Lower lobe of right lung (tissue), 2 donors: Measurements from ENCODE around the gene MAGI1. TPM values are rescaled to one million over a fixed set of nuclear protein-coding genes. Genes with fewer than 3 reads are reported as not detected.

Experiments used
- ATAC-seq, 2 donors: fragments of 200-7000 bp; cut with Tn5 transposase; one replicate each; pipeline ENCODE4 v1.9.1; 2020 to 2022; ENCODE audit warnings: mild to moderate bottlenecking in 2 of 2, moderate library complexity in 2 of 2
- DNase-seq: peaks from one replicate; pipeline ENCODE4 v3.0.0-alpha.2; 2020
- H3K27ac ChIP-seq: fragments of 200-600 bp; one replicate; pipeline ENCODE4 v1.8.0; 2022
- H3K27me3 ChIP-seq: fragments of 200-600 bp; one replicate; pipeline ENCODE4 v1.8.0; 2022; ENCODE audit warnings: low read depth
- H3K36me3 ChIP-seq: fragments of 200-600 bp; one replicate; pipeline ENCODE4 v1.8.0; 2022; ENCODE audit warnings: mild to moderate bottlenecking
- H3K4me1 ChIP-seq: fragments of 200-600 bp; one replicate; pipeline ENCODE4 v1.8.0; 2022
- H3K4me3 ChIP-seq: fragments of 200-600 bp; one replicate; pipeline ENCODE4 v1.8.0; 2022; ENCODE audit warnings: mild to moderate bottlenecking
- H3K9me3 ChIP-seq: fragments of 200-600 bp; one replicate; pipeline ENCODE4 v1.8.0; 2022
- intact Hi-C: fragments of 100-400 bp; cut with DNase I; formaldehyde crosslinking; loops from one replicate; pipeline ENCODE4 v1.11.0; 2022
- total RNA-seq: library from RNA; stranded (reverse); fragmentation: NEBNext Ultra II Directional; extraction: Animal tissue kit (Norgen Biotek cat#: 25700); gene quantifications from one replicate; pipeline ENCODE4 v1.2.1, GENCODE V29; 2021
- TF ChIP-seq, protein P1 (sequence below): fragments of 200-600 bp; IDR thresholded peaks from one replicate; pipeline ENCODE4 v1.8.0; 2022; ENCODE audit warnings: antibody characterized with exemption, mild to moderate bottlenecking
- donor health status: DM: no; HTN: yes; CAD: no; lungs with severe emphysema.

The MAGI1 gene
- total RNA-seq, 1 donor from 2014 or later, result 35.5 TPM

DNA sequence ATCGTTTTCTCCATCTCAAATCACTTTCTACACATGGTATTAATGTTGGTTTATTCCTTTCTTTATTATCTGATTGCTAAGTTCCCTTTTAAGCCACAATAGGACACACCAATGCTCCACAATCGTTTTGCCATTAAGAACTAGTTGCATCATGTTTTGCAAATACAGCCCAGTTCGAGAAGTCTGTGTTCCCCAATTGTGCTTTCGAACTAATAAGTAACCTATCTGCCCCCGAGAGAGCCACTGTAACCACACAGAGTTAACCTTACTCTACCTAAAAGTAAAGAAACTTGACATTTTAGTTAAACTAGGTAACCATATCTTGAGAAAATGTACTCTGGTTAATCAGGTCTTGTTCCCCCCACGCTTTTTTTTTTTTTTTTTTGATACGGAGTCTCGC is 39.1 kb downstream of the MAGI1 start:
- intact Hi-C loops, result no loop called here
- Histone ChIP-seq H3K4me1 (peaks cover 23% of the 10 kb centered on the region), H3K9me3 (no peaks in the 10 kb centered on the region), H3K4me3 (no peak overlapping the region), H3K36me3 (no peaks in the 10 kb centered on the region), H3K27me3 (no peaks in the 10 kb centered on the region), H3K27ac (peak overlapping the region; percentile 38)
- TF ChIP-seq, protein P1, sequence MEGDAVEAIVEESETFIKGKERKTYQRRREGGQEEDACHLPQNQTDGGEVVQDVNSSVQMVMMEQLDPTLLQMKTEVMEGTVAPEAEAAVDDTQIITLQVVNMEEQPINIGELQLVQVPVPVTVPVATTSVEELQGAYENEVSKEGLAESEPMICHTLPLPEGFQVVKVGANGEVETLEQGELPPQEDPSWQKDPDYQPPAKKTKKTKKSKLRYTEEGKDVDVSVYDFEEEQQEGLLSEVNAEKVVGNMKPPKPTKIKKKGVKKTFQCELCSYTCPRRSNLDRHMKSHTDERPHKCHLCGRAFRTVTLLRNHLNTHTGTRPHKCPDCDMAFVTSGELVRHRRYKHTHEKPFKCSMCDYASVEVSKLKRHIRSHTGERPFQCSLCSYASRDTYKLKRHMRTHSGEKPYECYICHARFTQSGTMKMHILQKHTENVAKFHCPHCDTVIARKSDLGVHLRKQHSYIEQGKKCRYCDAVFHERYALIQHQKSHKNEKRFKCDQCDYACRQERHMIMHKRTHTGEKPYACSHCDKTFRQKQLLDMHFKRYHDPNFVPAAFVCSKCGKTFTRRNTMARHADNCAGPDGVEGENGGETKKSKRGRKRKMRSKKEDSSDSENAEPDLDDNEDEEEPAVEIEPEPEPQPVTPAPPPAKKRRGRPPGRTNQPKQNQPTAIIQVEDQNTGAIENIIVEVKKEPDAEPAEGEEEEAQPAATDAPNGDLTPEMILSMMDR, result no peak
- DNase-seq (no peak), ATAC-seq (peak; percentile 63 to 68)

DNA sequence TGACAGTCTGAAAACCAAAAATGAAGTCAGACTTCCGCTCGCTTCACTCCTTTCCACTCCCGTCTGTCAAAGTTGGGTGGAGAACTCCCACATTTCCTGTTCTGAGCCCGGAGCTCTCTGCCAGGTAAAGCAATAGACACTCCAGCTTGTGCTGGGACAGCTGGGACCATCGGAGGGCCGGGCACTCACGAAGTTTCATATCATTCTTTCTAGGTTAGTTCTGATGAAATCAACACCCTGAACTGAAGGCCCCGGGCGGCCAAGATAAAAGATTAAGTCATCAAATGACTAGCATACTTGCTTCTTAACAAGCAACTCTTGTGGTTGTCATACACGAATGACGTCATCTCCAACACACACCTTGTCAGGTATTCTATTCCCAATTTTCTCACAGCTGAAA is 42.1 kb downstream of the MAGI1 start:
- H3K9me3 ChIP-seq, result no peaks in the 10 kb centered on the region
- intact Hi-C loops, result no loop called here
- no peak overlapping the region for H3K4me3 ChIP-seq
- H3K27ac ChIP-seq, result peak overlapping the region; percentile 51
- H3K36me3 ChIP-seq, result no peaks in the 10 kb centered on the region
- DNase-seq, result peak; percentile 70
- H3K4me1 ChIP-seq, result peaks cover 19% of the 10 kb centered on the region
- H3K27me3 ChIP-seq, result no peaks in the 10 kb centered on the region
- TF ChIP-seq, protein P1, result no peak
- ATAC-seq, result peak; percentile 83 to 91

DNA sequence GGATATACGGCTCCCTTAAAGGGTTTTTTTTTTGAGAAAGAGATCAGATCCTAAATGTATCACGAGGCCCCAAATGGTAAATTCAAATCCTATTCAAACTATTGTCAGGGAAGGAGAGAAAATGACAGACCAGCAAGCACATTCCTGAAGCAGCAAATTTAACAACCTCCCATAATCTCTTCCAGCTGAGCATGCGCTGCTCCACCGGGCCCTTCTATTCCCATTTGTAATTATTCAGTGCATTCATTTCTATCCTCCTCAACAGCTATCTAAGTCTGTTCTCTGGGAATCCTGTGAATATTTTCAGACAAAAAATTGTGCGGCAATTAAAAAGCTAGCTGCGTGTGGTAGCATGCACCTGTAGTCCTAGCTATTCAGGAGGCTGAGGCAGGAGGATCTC is 43.2 kb downstream of the MAGI1 start:
- ATAC-seq (no peak), DNase-seq (no peak)
- H3K27me3 ChIP-seq, result no peaks in the 10 kb centered on the region
- H3K27ac ChIP-seq, result no peak overlapping the region
- no peak overlapping the region for H3K4me3 ChIP-seq
- no peaks in the 10 kb centered on the region for H3K9me3 ChIP-seq
- TF ChIP-seq, protein P1, result no peak
- intact Hi-C loops, result no loop called here
- H3K4me1 ChIP-seq, result peaks cover 19% of the 10 kb centered on the region
- no peaks in the 10 kb centered on the region for H3K36me3 ChIP-seq

DNA sequence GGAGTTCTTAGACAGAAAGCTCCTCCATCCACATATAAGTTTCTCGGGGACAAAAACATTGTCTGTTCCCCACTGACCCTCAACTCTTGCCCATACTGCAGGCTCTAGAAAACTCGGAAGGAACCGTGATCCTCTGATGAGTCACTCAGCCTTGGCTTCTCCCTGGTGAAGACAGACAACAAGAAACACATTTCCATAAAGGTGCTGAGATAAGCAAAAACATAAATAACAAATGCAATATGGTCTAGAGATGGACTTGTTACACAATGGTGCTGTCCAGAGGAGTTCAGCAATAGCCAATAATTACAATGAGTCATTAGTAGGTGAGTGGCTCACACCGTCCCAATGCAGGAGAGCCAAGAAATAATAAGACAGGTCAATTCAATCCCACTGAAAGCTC is 43.7 kb downstream of the MAGI1 start:
- Histone ChIP-seq H3K27me3 (no peaks in the 10 kb centered on the region), H3K4me3 (no peak overlapping the region), H3K36me3 (no peaks in the 10 kb centered on the region), H3K27ac (no peak overlapping the region), H3K9me3 (no peaks in the 10 kb centered on the region), H3K4me1 (peaks cover 19% of the 10 kb centered on the region)
- ATAC-seq, result no peak
- intact Hi-C loops, result no loop called here
- TF ChIP-seq, protein P1, result no peak
- no peak for DNase-seq

DNA sequence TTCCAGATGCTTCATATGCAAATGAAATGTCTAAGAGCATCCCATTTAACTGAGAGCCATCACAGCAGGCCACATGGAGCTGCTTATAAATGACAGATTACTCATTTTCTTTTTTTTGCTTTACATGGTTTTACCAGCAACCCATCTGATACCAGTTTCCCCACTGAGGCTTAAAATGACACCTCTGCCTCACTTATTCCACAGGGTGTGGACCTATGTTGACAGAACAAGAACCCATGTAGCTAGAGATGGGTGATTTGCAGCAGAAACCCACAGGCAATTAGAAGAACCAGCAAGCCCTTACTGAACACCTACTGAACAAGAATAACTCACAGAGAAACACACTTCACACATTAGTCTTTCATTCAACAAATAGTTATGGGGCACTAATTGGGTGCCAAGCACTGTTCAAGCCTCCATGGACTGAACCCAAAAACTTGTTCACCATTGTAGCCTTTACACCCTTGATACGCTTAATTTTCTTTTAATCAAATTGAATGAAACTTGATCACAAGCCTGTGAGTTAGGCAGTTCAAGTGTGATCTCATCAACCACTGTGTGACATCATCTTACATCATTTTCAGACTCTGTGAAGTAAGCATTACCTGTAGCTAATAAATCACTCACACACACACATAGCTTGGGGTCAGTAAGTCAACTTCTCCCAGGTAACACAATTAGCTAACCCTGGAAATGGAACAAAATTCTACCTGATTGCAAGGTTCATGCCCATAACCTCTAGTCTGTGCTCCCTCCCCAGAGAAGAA is 45.4 kb downstream of the MAGI1 start:
- Histone ChIP-seq H3K27ac (no peak overlapping the region), H3K36me3 (no peaks in the 10 kb centered on the region), H3K4me1 (peaks cover 16% of the 10 kb centered on the region), H3K27me3 (no peaks in the 10 kb centered on the region), H3K9me3 (no peaks in the 10 kb centered on the region), H3K4me3 (no peak overlapping the region)
- DNase-seq, result no peak
- intact Hi-C loops, result no loop called here
- ATAC-seq, result no peak
- TF ChIP-seq, protein P1, result no peak
